Pons (tissue), 1 donor: Measurements from ENCODE around the gene ALKAL2.

ENCODE experiments used
- DNase-seq: peaks from one replicate; pipeline ENCODE4 v3.0.0-alpha.2; 2016; ENCODE audit warnings: low spot score

The ALKAL2 gene

GRCh38 chr2:271917-272316, 16.0 kb downstream of the ALKAL2 start:
- DNase-seq: no peak

DNA sequence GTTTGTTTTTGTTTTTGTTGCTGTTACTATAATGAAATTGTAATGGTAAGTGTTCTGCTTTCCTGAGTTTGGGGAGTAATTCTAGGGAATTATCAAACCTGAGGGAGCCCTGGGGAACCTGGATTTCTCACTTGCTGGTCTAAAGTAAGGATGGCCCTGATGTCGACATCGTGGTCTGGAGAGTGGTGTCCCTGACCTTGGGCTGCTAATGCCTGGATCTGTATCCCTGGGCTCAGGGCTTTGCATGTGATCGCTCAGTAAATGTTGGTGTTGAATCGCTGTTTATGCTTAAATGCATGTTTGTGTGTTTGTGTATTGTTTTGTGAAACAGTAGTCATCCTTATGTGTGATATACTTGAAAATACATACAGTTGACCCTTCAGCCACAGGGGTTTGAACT, 17.0 kb downstream of the ALKAL2 start:
- DNase-seq: no peak

DNA sequence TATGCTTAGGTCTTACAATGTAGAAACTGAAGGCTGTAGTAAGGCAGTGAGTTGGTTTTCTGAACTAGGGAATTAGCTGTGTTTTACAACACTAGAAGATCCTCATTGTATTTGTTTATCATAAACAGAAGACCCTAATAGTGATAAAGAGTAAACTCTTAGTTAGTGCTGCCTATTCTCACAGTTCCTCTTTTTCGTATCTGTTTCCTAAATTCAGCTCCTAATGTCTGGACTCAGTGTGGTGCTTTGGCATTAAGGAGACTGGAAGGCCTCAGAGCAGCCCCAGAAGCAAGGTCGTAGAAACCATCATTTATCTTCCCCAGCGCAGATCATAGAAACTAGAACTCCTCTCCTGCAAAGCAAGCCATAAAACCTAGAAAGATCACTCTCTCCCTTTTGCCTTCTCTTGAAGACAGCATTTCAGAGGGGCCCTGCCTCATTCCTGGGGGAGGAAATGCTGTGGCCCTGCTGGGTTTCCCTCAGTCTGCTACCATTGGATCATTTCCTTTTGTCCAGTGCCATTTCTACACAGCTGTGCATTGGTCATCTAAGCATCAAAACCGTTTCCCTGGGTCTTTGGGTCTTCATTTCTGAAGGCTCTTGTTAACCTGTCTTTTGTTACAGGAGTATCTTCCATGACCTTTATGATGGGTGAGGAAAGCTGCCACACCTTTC, 18.4 kb downstream of the ALKAL2 start:
- DNase-seq: no peak

- no peak for DNase-seq
Measured at GRCh38 chr2:268323-268722, 19.6 kb downstream of the ALKAL2 start.

DNA sequence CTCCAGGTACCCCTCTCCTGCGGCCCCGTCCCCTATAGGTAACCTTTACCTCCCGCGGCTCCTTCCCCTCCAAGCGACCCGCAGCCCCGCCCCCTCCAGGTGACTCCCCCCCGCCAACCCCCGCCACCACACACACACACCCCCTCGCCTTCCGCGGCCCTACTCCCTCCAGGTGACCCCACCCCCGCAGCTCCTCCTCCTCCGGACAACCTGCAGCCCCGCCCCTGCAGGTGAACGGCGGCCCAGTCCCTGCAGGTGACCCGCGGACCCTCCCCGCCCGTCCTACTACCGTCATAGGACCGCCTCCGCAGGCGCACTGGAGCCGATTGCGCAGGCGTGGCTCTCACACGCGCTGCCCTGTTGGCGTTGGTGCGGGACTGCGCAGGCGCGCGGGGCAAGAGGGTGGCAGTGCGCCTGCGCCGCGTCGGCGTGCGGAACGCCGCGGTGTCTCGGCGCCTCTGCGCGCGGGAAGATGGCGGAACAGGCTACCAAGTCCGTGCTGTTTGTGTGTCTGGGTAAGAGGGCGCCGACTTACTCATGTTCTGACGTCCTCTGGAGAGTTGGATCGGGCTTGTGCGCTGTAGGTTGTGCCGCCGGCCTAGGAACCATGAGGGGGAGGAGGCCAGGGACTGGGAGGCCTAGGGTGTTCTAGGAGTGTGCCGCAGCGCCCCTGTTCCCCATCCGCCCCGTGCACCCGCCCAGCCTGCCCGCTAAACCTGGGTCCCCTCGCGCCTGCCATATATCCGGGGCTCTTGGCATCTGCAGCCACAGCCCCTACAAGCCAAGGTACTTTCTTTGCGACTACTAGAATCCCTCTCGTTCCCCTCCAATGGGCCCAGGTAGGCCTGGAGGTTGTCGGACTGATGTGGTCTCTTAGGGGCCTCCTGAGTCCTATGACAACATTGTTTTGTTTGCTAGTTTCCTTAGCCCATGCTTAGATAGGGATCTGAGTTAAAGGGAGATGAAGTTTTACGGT, 23.1 kb downstream of the ALKAL2 start, which contains the start of gene ACP1:
ACP1 (plus strand) TSS at position 455 of the 976 bp plus-strand sequence; CDS start at position 473, 18 bp downstream.
- peak; percentile 91 for DNase-seq

DNA sequence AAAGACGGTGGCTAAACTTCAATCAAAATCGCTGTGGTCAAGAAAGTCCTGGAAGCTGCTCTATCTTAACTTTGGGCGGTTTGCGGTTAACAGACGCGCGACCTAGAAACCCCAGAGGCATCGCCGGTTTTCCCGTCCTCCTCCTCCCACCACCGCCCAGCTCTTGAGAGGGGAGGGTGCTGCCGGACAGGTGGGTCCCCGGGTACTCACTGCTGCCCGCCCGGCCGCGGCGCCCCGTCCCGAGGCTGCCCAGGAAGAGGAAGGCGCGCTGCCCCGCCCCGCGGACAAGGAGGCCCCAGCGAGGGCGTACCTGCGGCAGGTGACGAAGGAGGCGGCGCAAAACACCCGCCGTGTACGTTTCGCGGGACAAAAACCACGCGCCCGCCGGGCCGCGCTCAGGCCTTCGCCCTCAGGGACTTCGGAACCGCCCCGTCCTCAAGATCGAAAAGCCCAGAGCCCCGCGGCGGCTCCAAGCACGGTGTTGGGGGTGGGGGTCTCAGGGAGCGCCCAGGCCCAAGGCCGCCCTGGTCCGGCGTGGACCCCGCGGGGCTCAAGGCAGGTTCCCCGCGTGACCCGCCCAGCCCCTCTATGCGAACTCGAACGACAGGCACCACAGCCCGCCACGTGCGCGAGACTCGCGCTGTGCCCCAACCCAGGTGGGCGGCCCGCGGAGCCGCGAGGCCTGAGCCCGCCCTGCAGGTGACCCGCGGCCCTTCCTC, 24.0 kb downstream of the ALKAL2 start, which contains the start of gene SH3YL1:
SH3YL1 (minus strand) TSS at position 259 of the 719 bp plus-strand sequence; CDS start at position 211, 48 bp downstream.
- no peak for DNase-seq

DNA sequence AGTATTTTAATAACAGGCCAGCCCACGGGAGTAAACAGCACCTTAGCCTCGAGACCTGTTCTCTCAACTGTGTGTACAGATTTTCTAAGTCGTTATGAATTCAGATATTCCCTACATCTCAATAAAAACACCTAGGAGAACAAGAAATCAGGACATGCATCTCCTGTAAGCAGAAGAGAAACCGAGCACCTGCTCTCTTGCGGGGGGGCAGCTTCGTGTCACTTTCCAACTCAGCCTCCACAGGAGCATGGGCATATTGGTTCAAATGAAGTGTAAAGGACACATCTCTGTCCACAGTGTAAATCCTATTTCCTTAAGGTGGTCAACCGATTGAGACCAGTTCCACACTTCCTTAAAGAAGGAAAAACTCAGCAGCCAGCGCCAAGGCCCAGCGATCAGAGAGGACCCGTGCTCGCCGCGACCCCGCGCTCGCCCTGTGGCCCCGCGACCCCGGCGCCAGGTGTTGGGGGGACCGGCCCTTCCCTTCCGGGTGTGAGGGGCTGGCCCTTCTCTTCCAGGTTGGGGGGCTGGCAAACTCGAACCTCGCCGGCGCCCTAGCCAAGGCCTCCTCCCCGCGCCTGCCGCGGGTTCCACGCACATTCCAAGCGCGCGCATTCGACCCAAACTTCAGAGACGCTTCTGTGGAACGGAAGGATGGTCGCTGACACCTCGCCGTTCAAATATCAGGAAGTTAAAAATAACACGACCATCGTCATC, 24.7 kb downstream of the ALKAL2 start:
- no peak for DNase-seq

DNA sequence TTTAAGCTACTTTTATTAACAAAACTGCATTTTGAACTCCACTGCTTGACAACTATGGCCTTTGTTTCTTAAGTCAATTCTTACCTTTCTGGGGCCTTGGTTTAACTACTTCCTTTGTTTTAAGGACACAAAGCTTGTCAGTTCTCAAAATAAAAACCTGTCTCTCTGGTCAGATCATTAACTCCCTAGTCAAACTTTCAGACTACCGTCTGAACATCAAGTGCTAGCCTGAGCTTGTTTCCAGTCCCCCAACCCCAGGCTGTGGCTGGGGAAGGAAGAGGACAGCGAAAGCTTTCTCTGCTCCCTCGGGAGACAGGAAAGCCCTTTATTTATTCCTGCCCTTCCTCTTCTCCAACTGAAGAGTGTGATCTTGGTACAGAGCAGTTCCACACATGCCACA, 25.8 kb downstream of the ALKAL2 start:
- no peak for DNase-seq

DNA sequence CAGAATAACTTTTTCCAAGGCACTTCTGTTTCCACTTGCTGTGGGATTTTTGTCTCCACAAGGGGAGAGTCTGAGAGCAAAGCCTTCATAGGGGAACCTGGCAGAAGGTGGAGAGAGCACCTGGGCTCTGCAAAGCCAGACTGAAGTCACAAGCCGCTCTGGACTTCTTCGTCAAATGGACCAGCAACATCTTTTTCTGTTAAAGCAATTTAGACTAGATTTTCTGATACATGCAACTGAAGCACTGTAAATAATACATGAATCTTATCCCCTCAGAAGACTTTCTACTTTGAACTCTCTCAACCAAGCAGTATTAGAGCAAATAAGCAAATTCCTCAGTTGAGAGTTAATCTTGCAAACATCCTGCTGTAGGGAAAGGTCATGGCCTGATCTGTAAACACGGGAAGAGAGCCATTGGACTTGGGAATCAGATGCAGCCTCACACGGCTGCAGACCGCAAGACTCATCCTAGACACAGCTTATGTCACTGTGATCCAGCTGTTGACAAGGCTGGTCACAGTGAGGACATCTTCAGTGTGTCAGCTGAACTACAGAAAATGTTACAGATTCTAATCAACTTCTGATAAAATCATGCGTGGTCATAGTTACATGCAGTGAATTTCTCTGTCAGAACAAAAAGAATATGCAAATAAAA, 27.3 kb downstream of the ALKAL2 start:
- peak; percentile 70 for DNase-seq

DNA sequence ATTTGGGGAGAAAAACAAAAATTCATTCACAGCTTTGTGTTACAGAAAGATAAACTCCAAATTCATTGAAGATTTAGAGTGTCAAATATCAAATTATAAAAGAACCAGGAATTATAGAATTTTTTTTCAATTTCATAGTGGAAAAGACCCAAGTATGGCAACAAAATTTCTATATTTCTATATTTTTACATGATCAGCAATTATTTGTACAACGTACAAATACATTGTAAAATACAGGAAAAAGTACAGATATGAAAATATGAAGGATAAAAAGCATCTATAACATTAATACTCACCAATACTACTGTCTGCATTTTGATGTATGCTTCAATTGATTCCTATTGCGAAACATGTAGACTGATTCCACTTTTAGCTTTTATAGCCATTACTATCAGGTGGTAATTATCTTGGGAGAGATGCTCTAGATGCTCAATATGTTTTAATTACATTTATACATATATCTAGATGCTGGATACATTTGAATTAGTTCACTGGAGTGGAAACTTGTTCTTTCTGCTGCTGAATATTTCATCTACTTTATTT, 28.0 kb downstream of the ALKAL2 start:
- no peak for DNase-seq

DNA sequence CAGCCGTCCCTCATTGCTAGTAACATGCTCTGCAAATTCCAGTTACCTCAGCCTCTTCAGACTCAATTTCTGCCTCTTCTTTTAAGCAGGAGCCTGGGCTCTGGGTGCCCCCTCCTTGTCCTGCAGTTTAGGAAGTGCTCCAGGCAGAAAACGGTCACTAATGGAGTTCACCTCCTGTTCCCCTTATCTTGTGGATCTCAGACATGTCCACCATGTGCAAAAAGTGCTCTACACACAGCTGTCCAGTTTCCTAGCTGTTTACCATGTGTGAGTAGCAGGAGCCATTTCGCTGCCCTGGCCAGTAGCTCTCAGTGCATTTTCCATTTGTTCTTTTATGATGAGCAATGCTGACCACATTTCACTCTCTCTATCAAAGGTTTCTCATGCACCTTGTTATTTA, 29.0 kb downstream of the ALKAL2 start:
- no peak for DNase-seq

- no peak for DNase-seq
Measured at GRCh38 chr2:257842-258241, 30.0 kb downstream of the ALKAL2 start.

DNA sequence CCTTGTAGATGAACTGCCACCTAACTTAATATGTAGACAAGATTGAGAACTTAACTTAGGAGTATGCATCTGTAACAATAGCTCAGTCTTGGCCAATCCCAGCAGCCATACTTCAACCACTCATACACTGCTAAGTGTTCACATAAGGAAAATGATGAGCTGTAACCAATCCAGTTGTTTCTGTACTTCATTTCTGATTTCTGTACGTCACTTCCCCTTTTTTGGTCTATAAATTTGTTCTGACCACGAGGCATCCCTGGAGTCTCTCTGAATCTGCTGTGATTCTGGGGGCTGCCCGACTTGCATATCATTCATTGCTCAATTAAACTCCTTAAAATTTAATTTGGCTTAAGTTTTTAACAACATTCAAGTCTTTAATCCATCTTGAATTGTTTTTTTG, 30.5 kb downstream of the ALKAL2 start:
- DNase-seq: no peak

DNA sequence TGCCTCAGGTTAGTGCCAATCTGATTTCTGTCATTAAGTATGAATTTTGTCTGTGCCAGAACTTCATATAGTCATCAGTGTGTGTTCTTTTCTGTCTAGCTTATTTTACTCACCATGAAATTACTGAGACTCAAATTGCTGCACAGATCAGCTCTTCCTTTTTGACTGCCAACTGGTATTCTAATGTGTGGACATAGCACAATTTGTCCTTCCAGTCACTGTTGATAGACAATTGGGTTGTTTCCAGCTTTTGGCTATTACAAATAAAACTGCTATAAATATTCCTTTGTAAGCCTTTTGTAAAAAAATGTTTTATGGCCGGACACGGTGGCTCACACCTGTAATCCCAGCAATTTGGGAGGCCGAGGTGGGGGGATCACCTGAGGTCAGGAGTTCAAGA, 31.8 kb downstream of the ALKAL2 start:
- DNase-seq: no peak

DNA sequence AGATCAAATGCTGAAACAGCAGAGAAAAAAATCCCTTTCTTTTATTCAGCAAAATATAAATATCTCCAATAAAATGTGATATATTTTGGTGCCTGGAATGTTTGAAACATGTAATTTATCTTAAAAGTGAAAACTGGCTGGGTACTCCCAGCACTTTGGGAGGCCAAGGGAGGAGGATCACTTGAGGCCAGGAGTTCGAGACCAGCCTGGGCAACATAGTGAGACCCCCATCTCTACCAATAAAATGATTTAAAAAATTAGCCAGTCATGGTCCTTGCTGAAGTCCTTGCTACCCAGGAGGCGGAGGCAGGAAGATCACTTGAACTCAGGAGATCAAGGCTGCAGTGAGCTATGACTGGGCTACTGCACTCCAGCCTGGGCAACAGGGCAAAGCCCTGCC, 32.7 kb downstream of the ALKAL2 start:
- DNase-seq: no peak

GRCh38 chr2:254241-254640, 33.6 kb downstream of the ALKAL2 start:
- DNase-seq: no peak

DNA sequence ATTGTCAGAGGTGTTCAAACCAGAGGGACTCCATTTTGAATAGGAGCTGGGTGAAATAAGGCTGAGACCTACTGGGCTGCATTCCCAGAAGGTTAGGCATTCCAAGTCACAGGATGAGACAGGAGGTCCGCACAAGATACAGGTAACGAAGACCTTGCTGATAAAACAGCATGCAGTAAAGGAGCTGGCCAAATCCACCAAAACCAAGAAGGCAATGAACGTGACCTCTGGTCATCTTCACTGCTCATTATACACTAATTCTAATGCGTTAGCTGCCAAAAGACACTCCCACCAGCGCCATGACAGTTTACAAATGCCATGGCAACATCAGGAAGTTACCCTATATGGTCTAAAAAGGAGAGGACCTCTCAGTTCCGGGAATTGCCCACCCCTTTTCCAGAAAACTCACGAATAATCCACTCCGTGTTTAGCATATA, 34.7 kb downstream of the ALKAL2 start:
- DNase-seq: no peak

- DNase-seq: no peak
Measured at GRCh38 chr2:252001-252602, 35.8 kb downstream of the ALKAL2 start.

- no peak for DNase-seq
Measured at GRCh38 chr2:249538-250042, 38.3 kb downstream of the ALKAL2 start.

GRCh38 chr2:248724-249123, 39.2 kb downstream of the ALKAL2 start:
- no peak for DNase-seq
